GM18870 (cell line): Measurements from ENCODE around the gene CPT1C.

ENCODE experiments used
- ATAC-seq: cut with Tn5 transposase; IDR thresholded peaks from one replicate; pipeline ENCODE4 v1.9.1; 2021; ENCODE audit warnings: moderate library complexity; ENCODE audit not compliant: unreplicated experiment

CPT1C gene

GRCh38 chr19:49755956-49756355, 65.0 kb downstream of the CPT1C start:
- no peak for ATAC-seq

GRCh38 chr19:49758292-49758691, 67.4 kb downstream of the CPT1C start:
- no peak for ATAC-seq

- no peak for ATAC-seq
These were observed 70.3 kb downstream of the CPT1C start for GRCh38 chr19:49761249-49761624.

DNA sequence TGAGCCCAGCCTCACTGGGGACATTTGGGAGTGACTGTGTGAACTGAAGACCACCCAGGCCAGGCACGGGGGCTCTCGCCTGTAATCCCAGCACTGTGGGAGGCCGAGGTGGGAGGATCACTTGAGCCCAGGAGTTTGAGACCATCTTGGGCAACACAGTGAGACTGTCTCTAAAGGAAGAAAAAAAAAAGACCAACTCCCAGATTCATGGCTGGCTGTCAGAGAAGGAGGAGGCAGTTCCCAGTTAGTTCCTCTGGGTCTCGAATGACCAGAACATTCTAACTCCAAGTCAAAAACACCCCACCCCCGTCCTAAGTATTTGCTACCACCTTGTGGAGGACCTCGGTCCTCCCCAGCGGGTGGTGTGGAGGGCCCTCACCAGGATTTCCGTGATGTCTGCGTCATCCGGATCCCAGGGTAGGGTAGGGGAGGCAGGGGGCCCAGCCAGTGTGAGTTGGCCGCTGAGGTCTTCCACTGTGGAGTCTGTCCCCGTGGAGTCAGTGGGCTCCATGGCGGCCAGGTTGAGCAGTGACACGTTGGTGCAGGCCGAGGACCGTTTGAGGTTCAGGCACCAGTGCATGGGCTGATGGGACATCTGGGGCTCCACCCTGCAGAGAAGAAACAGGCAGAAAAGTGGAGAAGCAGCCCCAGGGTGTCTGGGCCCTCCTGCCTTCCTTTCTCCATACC, 70.9 kb downstream of the CPT1C start:
- ATAC-seq: no peak

DNA sequence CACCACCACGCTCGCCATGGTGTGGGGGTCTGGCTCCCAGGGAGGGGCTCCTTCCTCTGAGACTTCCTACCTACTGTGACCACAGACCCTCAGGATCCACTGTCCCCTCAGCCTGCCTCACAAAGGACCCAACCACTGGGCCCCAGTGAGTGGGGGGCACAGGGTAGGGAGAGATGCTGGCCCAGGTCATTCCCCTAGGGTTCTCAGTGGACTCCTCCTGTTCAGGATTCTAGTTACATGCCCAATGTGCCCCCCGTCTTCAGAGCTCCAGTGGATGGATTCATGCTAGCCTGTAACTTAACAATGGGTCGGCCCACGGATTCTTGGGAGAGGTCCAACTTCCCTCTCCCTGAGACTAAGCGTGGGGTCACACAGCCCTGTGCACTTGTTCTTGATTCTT, 72.3 kb downstream of the CPT1C start, which contains the start of gene TSKS:
TSKS (minus strand) TSS at position 77 of the 400 bp plus-strand sequence; CDS start at position 18, 59 bp downstream.
- no peak for ATAC-seq
